NCI-H460 (cell line): Measurements from ENCODE around the gene IRF7. TPM values are rescaled to one million over a fixed set of nuclear protein-coding genes. Genes with fewer than 3 reads are reported as not detected.
A peak's percentile ranks its signal among the peaks of the same experiment; 100 is the strongest.
"Not testable (repeated sequence)": the region's sequence is repeated elsewhere in the genome, so short reads cannot be mapped to it uniquely, and the experiment has no call there.

Experiments
- DNase-seq: peaks from one replicate; pipeline ENCODE4 v3.0.0-alpha.2; 2016; ENCODE audit warnings: low read depth; ENCODE audit errors: extremely low read depth
- polyA plus RNA-seq: library from polyadenylated mRNA; depleted of rRNA; stranded (reverse); fragments of >200 nt; gene quantifications from 2 replicates; pipeline ENCODE4 v1.2.3, GENCODE V29; 2014; cell fraction: nucleus; rRNA removed
- total RNA-seq: library from RNA; depleted of rRNA; stranded (reverse); fragments of >200 nt; shearing (Covaris generic); gene quantifications from 2 replicates; pipeline ENCODE4 v1.2.3, GENCODE V29; 2014; rRNA removed

Gene IRF7
- 3.8 and 5.0 TPM in 2 replicates for total RNA-seq
- 4.7 and 8.4 TPM in 2 replicates for polyA plus RNA-seq

DNA sequence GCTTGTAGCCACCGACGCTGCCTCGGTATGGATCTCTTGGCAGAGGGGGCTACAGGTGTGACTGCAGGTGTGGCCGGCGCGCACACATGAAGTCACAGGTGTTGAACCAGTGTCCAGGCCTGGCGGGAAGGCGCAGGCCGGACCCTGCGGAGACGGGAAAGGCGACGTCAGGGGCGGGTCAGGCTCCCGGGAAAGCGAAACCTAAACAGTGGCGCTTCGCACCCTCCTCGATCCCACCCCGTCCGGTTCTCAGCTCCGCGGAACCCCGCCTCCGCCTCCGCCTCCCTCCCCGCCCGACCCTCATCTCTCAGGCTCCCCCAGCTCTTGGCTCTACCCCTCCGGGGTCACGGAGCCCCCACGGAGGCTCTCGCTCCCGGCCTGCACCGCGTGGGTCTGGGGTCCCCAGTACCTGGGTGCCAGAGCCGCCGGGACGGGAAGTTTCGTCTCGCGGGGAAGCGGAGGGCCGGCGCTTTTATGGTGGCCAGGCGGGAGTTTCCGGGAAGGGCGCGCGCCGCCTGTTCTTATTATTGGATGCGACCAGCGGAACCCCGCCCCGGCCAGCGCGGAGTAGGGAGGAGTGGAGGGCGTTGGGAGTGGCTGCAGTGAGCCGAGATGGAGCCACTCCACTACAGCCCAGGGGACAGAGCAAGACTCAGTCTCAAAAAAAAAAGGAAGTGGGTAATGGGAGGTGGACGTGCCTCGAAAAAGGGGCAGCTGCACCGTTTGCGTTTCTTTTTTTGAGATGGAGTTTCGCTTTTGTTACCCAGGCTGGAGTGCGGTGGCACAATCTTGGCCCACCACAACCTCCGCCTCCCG lies at the start of gene IRF7:
IRF7 (minus strand) TSS at position 447 of the 816 bp plus-strand sequence. CDS start 586 bp downstream, outside the sequence.
- peak; percentile 79 for DNase-seq

DNA sequence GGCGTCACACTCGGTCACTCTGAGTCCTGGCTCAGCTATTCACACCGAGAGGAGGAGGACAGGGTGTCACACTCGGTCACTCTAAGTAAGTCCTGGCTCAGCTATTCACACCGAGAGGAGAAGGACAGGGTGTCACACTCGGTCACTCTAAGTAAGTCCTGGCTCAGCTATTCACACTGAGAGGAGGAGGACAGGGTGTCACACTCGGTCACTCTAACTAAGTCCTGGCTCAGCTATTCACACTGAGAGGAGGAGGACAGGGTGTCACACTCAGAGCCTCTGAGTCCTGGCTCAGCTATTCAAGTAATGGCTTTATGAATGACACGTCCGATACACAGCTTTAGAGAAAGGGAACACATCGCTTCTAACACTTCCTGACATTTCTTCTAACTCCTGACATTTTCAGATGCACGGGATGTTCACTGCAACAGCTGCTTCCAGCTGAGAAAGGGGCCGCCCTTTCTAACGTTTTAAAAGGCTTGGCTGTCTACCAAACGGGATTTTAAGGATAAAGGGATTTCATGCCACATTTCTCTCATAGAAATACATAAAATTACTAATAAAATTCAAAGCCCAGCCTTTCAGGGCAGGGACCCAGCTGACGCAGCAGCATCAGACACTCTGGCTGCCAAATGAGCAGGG lies 49.4 kb upstream of the IRF7 start:
- no peak for DNase-seq

DNA sequence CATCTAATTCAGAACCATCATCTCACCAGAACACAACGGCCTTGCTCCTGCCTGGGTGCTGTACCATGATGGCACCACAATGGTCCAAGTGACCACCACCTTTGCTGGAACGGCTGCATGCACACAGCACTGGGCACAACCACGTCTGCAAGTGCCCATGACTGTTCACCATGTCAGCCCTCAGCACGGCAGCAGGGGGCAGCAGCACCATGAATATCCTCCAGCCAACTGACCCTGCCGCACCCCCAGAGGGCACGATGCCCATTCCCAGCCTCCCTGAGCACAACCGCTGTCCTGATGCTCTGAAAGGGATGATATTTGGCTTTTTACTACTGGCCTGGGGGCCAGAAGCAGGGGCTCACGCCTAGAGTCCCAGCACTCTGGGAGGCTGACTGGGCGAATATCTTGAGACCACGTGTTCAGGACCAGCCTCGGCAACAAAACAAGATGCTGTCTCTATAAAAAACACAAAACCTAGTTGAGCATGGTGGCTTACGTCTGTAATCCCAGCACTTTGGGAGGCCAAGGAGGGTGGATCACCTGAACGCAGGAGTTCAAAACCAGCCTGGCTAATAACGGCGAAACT lies 47.0 kb upstream of the IRF7 start:
- peak; percentile 50 for DNase-seq

DNA sequence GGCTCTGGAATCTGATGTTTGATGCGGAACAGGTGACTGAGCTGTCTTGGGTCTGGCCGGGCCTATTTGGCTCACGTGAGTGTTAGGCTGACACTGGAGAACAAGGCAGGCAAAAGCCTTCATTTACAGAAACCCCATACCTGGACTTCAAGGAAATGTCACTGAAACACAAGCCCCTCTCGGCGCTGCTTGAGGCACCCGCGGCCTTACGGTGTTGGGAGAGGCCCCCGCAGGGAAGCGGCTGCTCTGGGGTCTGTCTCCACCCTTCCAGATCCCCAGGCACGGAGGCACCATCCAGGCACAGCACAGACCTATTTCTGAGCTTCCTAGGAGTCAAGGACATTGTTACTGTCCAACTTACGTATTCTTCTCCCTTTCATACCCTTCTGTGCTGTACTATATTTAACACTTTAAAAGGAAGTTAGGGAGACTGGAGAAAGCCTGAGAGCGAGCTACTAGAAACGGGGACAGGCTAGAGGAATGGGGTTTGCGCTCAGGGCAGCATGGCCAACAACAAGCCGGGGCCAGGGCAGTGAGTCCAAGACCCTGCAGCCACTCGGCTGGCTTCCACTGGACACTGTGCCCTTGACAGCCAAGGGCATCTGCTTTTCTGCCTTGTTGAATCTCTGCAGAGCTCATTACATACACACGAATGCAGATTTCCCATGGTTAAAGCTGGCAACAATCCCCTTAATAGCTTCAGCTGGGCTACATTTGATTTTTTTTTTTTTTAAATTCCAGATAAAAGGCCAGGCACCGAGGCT lies 45.1 kb upstream of the IRF7 start:
- no peak for DNase-seq

DNA sequence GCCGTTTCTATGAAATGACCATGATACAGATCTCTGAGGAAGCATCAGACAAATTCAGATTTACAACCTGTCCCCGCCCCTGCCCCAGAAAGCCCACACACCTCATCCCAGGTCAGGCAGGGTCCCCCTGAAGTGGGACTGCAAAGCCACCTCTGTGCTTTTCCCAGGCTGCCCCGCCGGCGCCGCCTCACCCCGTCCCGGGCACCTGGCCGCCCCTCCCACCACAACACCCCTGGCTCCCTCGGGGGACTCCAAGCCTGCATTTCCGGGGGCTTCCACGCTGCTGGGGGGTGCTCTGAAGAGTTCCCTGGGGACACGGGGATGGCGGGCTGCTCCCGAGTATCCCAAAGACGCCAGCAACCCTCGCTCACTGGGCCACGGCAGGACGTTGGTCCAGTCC lies 44.5 kb upstream of the IRF7 start:
- no peak for DNase-seq

DNA sequence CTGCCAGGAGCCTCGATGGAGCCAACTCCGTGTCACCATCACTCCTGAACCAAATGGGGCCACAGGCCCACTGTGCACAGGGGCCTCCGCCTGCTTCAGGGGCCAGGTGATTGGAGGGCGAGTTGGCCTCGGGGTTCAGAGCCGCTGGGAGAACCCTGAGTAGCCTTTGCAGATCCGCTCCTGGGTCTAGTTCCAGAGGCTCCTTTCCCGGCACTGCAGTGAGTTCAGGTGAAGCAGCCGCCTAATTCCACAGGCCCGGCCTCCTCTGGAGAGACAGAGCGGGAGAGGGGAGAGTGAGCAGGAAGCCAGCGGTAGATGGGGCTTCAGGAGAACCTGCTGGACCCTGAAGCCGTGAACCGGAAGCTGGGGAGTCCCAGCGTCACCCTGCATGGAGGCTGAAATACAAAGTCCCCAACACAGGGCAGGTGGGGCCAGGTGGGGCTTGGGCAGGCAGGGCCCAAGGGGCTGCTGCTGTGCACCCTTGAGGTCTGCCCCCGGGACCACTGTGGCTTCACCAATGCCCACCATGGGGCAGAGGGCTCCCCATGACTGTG lies 43.9 kb upstream of the IRF7 start:
- no peak for DNase-seq

DNA sequence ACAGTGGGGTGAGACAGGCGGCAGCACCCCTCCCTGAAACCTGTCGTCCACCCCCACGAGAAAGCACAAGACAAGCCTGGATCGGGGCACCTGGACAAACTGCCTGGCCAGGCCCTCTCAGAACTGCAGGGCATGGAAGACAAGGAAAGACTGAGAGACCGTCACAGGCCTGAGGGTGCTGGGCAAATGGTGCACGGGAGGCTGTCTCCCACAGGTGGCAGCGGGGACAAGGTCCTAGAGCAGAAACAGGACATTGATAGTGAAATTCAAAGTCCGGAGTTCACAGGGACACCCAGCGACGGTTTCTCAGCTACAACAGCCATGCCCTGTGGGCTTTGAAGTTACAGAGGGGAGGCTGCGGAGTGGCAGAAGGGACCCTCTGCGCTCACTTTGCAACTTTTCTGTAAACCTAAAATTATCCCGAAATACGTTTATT lies 42.0 kb upstream of the IRF7 start:
- no peak for DNase-seq

DNA sequence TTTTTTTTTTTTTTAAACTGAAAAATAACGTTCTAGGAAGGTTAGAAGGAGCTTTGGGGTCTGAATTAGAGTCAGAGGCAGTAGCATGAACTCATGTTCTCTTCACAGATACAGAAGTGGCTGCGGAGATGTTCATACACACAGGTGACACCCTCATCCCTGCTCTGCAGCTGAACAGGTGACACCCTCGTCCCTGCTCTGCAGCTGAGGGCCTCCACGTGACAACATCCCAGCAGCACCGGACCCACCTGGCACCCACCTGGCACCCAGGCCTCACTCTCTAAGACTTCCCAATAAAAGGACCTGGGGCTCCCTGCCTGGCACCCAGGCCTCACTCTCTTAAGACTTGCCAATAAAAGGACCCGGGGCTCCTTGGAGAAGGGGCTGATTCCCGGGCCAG lies 41.1 kb upstream of the IRF7 start:
- no peak for DNase-seq

DNA sequence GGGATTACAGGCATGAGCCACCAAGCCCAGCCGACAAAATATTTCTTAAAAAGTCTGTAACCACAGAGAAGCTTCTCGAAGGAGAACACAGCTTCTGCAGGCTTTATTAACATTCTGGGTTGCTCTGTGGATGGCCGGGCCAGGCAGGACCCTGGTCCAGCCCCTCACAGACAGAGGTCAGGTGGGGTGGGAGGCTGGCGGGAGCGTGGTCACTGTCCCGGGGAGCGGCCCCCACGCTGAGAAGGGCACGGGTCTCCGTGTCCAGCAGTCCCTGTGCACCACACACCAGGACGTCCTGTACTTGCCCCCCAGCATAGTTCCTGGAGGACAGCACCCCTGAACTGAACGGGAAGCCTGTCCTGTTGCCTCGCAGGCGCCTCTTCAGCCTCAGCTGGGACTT lies 40.7 kb upstream of the IRF7 start:
- DNase-seq: no peak

DNA sequence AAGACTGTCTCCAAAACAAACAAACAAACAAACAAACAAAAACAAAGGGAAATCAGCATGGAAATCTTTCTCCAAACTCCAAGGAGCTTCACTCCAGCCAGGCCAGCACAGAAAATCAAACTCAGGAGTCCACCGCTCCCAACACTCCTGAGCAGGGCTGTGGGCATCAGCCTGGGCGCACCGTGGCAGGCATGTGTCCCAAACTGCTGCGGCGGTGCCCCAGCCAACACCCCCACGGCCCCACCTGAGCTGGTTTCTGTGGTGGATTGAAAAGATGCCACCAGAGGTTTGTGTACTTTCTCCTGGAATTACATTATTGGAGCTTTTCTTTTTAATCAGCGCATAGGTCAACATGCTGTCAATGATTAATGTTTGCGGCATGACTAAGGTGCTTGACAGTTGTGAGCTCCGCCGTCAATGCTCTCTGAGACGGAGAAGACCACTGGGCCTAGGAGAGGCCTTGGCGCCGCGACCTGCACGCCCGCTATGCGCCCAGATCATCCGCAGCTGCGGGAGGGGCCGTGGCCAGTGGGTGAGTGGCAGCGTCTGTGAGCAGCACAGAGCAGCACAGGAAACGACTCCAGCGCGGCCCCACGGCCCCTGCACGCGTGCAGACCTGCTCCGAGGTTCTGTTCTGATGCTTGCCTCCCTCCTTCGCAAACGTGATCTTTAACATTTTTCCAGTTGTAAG lies 39.4 kb upstream of the IRF7 start:
- no peak for DNase-seq

DNA sequence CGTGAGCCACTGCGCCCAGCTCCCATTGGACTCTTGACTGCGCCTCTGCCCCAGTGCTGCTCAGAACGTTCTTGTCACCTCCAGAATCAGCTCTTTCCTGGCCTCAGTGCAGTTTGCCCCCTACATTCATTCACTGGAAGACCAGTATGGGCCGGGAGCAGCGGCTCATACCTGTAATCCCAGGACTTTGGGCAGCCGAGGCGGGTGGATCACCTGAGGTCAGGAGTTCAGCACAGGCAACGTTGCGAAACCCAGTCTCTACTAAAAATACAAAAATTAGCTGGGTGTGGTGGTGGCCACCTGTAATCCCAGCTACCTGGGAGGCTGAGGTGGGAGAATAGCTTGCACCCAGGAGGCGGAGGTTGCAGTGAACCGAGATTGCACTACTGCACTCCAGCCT lies 38.7 kb upstream of the IRF7 start:
- not testable (repeated sequence) for DNase-seq

DNA sequence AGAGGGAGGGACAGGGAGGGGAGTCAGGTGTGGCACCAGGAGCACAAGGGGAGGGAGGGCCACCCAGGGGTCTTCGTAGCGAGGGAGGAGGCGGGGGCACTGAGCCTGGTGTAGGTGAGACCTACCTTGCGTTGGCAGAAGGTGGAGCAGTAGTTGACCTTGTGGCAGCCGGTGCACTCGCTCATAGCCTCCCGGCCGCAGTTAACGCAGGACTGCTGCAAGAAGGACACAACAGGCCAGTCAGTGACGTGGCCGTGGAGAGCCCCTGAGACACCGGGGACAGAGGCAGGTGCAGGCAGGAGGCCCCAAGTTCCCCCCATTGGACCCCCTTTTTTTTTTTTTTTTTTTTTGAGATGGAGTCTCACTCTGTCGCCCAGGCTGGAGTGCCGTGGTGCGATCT lies 38.1 kb upstream of the IRF7 start:
- no peak for DNase-seq

DNA sequence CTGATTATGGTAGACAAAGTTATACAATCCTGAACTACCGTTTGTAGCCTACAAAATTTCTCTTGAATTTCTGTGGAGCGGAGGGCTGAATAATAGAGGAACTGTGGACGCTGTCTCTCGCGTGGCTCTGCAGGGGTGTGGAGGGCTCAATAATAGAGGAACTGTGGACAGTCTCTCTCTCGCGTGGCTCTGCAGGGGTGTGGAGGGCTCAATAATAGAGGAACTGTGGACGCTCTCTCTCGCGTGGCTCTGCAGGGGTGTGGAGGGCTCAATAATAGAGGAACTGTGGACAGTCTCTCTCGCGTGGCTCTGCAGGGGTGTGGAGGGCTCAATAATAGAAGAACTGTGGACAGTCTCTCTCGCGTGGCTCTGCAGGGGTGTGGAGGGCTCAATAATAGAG lies 37.4 kb upstream of the IRF7 start:
- not testable (repeated sequence) for DNase-seq

DNA sequence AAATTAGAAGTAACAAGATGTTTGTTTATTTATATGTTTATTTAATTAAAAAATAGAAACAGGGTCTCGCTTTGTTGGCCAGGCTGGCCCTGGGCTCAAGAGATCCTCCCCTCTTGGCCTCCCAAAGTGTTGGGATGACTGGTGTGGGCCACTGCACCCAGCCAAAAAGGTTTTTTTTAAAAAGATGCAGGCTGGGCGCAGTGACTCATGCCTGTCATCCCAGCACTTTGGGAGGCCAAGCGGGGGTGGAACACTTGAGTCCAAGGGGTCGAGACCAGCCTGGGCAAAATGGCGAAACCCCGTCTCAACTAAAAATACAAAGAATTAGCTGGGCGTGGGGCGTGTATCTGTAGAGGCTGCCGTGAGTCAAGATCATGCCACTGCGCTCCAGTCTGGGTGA lies 34.7 kb upstream of the IRF7 start:
- no peak for DNase-seq

DNA sequence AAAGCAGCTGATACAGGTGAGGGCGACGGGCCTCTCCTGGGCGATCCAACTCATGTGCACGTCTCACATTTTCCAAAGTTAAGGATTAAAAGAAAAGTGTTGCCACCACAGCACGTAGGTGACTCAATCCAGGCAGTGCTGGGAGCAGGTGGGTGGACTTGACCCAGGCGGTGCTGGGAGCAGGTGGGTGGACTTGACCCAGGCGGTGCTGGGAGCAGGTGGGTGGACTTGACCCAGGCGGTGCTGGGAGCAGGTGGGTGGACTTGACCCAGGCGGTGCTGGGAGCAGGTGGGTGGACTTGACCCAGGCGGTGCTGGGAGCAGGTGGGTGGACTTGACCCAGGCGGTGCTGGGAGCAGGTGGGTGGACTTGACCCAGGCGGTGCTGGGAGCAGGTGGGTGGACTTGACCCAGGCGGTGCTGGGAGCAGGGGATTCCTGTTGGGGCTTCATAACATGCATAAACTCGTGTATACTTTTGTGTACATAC lies 32.0 kb upstream of the IRF7 start:
- not testable (repeated sequence) for DNase-seq

DNA sequence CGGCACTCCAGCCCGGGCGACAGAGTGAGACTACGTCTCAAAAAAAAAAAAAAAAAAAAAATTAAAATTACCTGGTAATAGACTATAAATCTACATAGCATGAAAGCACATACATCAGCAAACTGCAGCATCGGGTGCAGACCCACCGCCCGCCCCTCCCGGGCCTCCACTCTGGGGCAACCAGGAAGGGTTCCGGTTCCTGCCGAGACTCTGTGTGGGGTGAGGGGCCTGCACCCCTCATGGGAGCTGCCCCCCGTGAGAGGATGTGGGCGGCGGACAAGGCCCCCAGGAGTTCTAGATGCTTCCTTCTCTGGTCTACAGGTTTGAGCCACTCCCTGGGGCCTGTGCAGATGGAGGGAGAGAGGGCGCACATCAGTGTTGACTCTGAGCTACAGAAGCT lies 30.5 kb upstream of the IRF7 start:
- DNase-seq: no peak

DNA sequence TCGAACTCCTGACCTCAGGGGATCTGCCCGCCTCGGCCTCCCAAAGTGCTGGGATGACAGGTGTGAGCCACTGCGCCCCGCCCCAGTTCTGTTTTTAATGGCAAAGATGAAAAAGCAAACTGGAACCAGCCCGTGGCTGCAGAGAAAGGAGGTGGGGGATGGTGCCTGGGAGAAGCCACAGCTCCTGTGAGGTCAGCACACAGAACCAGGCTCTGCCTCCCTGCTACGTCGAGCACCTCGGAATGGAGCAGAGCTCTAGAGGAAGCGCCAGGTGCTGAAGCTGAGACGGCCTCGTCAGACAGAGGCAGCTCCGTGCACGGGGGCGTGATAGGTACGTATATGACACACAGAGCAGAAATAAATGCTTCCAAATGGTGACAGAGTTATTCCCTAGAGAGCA lies 29.8 kb upstream of the IRF7 start:
- DNase-seq: no peak

DNA sequence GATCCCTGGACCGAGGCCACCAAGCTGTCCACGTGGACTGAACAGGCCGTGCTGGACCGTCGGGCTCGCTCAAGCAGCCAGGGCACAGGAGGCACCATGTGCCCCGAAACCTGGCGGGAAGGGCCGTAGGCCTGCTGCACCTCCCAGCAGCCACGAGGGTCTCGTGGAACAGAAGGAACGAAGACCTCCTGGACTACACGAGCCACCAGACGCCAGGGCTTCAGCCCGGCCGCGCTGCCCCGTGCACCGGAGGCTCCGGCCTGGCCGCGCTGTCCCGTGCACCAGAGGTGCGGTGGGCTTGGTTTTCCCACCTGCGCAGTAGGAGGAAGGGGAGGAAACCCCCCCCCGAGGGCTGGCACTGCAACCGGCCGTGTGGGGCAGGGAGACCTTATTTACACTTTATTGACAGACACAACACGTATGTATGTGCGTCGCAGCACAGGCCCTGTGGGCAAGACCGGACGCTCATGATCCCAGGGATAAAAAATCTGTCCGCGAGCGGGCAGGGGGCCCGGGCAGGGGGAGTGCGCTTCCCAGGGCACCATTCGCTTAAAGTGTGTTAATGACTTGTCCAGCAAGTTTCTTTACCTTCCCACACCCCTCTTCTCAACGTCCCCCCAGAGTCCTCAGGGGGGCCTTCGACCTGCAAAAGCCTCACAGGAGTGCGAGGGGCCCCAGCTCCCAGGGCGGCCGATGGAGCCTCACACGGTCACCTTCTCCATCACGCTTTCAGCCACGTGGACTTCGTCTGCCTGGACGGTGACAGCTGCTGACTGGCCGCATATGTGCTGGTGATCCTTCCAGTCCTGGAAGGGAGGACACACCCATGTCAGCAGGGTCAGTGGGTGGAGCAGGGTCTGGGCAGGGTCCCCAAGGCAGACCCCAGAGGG lies 28.3 kb upstream of the IRF7 start:
- DNase-seq: no peak

DNA sequence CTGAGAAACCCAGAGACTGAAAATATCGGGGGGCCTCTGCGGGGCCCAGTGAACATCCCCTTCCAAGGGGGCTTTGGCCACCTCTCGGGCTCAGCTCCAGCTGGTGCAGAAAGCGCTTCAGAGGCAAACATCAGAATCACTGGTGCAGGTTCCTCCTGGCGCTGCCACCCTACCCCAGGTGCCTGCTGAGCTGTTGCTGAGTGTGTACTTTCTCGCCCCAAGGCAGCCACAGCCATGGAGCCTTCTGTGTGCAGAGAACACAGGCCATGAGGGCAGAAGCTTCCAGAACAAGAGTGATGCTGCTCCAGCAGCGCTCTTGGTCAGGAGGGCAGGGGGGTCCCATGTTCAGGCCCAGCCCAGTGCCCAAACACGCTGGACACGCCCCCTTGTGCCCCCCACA lies 27.6 kb upstream of the IRF7 start:
- DNase-seq: no peak
